Keratinocyte (primary cell): ENCODE data around the gene RUVBL2. TPM values are rescaled to one million over a fixed set of nuclear protein-coding genes. Genes with fewer than 3 reads are reported as not detected.
A peak's percentile ranks its signal among the peaks of the same experiment; 100 is the strongest.

Source experiments
- DNase-seq: peaks from one replicate; pipeline ENCODE4 v3.0.0-alpha.2; 2011; ENCODE audit warnings: low read depth, missing footprints, low spot score
- FAIRE-seq: peaks from 2 replicates; lab custom pipeline; 2011; peaks lifted over from hg19 to GRCh38; lab: Jason Lieb, UNC
- H2AFZ ChIP-seq: 2 replicates; pipeline ENCODE4 v1.6.0; 2012; ENCODE audit warnings: low read length, control low read depth, inconsistent platforms; ENCODE audit not compliant: control insufficient read depth
- H3K27ac ChIP-seq: 2 replicates; pipeline ENCODE4 v1.5.1; 2011; ENCODE audit warnings: low read length; ENCODE audit not compliant: control insufficient read depth, insufficient read depth
- H3K27me3 ChIP-seq: 3 replicates; pipeline ENCODE4 v1.6.0; 2011; ENCODE audit warnings: low read length; ENCODE audit not compliant: control insufficient read depth, insufficient read depth; ENCODE audit errors: extremely low read depth
- H3K36me3 ChIP-seq, 2 experiments: 2 replicates in 1 of 2; 3 replicates in 1 of 2; pipeline ENCODE4 v1.5.1; 2011; ENCODE audit warnings: low read length in 2 of 2, mild to moderate bottlenecking in 1 of 2; ENCODE audit not compliant: control insufficient read depth in 2 of 2, insufficient read depth in 2 of 2; ENCODE audit errors: extremely low read depth in 1 of 2
- H3K4me1 ChIP-seq: 3 replicates; pipeline ENCODE4 v1.5.1; 2011; ENCODE audit warnings: low read length; ENCODE audit not compliant: control insufficient read depth, insufficient read depth; ENCODE audit errors: extremely low read depth
- H3K4me2 ChIP-seq: 3 replicates; pipeline ENCODE4 v1.6.0; 2011; ENCODE audit warnings: low read depth, low read length; ENCODE audit not compliant: control insufficient read depth, insufficient read depth; ENCODE audit errors: extremely low read depth
- H3K4me3 ChIP-seq, 3 experiments: fragments of 200-600 bp in 1 of 3; sonication (generic) in 1 of 3; 2 replicates in 2 of 3; 3 replicates in 1 of 3; pipeline ENCODE4 v1.5.1; 2011 to 2016; ENCODE audit warnings: low read length in 3 of 3, mild to moderate bottlenecking in 3 of 3, control low read depth in 2 of 3, inconsistent platforms in 1 of 3, low read depth in 1 of 3, mixed read lengths in 1 of 3, mixed run types in 1 of 3, moderate library complexity in 1 of 3; ENCODE audit not compliant: control insufficient read depth in 2 of 3, insufficient read depth in 2 of 3; ENCODE audit errors: extremely low read depth in 1 of 3
- H3K79me2 ChIP-seq: 2 replicates; pipeline ENCODE4 v1.6.0; 2012; ENCODE audit warnings: low read length; ENCODE audit not compliant: control insufficient read depth, insufficient read depth
- H3K9ac ChIP-seq: 3 replicates; pipeline ENCODE4 v1.6.0; 2011; ENCODE audit warnings: low read length; ENCODE audit not compliant: control insufficient read depth, insufficient read depth; ENCODE audit errors: extremely low read depth
- H3K9me1 ChIP-seq: 3 replicates; pipeline ENCODE4 v1.6.0; 2011; ENCODE audit warnings: low read length; ENCODE audit not compliant: control insufficient read depth, insufficient read depth; ENCODE audit errors: extremely low read depth
- H3K9me3 ChIP-seq: 2 replicates; pipeline ENCODE4 v1.5.1; 2012; ENCODE audit warnings: low read depth, low read length; ENCODE audit not compliant: control insufficient read depth
- H4K20me1 ChIP-seq: 3 replicates; pipeline ENCODE4 v1.6.0; 2011; ENCODE audit warnings: low read length; ENCODE audit not compliant: control insufficient read depth, insufficient read depth; ENCODE audit errors: extremely low read depth
- CTCF ChIP-seq, 3 experiments: IDR thresholded peaks in 1 of 3; conservative IDR thresholded peaks in 1 of 3; optimal IDR thresholded peaks in 1 of 3; 2 replicates in 2 of 3; 3 replicates in 1 of 3; pipeline versions ENCODE3 to v1.5.1; 2011; ENCODE audit warnings: low read length in 3 of 3, mild to moderate bottlenecking in 3 of 3, moderate library complexity in 2 of 3, control low read depth in 1 of 3, inconsistent platforms in 1 of 3; ENCODE audit not compliant: insufficient read depth in 2 of 3; ENCODE audit errors: extremely low read depth in 1 of 3
- EZH2 ChIP-seq: IDR thresholded peaks from one replicate; pipeline ENCODE4 v1.6.1; 2012; ENCODE audit warnings: inconsistent platforms, mild to moderate bottlenecking, low read length, moderate library complexity
- dilution Hi-C: fragments of 300-500 bp; cut with MboI; formaldehyde crosslinking; loops from one replicate; pipeline ENCODE4 v1.7.0; 2020; ENCODE audit warnings: low sequenced_read_pairs; ENCODE audit not compliant: extremely low pct_ligation_motif_present
- polyA plus RNA-seq, 5 experiments: library from polyadenylated mRNA; depleted of rRNA in 3 of 5; stranded (reverse) in 3 of 5; stranded (forward) in 1 of 5; unstranded in 1 of 5; fragments of >200 nt; gene quantifications; 1 replicate in 1 of 5; 2 replicates in 3 of 5; 3 replicates in 1 of 5; pipeline versions ENCODE4 v1.2.1 to v1.2.3, GENCODE V29; 2011 to 2012; ENCODE audit warnings: missing spikeins in 2 of 5, low read depth in 1 of 5, low replicate concordance in 1 of 5
- small RNA-seq, 3 experiments: library from RNA; depleted of rRNA; stranded (forward); fragments of <200 nt; gene quantifications; one replicate each; pipeline ENCODE3, GENCODE V24; 2012; ENCODE audit warnings: low read depth in 3 of 3, low replicate concordance in 1 of 3; ENCODE audit not compliant: insufficient read length in 3 of 3

The RUVBL2 gene
- polyA plus RNA-seq, 1 donor (not counting 4 experiments of a cell fraction or from before 2014, with no cell fraction given) = 126 TPM

- H3K36me3 ChIP-seq = peaks cover 3 to 4% of the 10 kb centered on the region in 2 experiments
- peaks cover 19% of the 10 kb centered on the region for H3K27me3 ChIP-seq
- H4K20me1 ChIP-seq = no peaks in the 10 kb centered on the region
- H3K9me1 ChIP-seq = peaks cover 2% of the 10 kb centered on the region
- H3K9me3 ChIP-seq = no peaks in the 10 kb centered on the region
- peak within 1 kb of the TSS; percentile 56 to 85 (median 71) for H3K4me3 ChIP-seq
- H3K4me1 ChIP-seq = peaks cover 12% of the 10 kb centered on the region
- H3K79me2 ChIP-seq = no peaks in the 10 kb centered on the region
- H2AFZ ChIP-seq = no peak within 1 kb of the TSS
- H3K4me2 ChIP-seq = peak within 1 kb of the TSS; percentile 84
- peak within 1 kb of the TSS; percentile 70 for H3K9ac ChIP-seq
- FAIRE-seq (no peak), DNase-seq (no peak)
- TF ChIP-seq EZH2 (no peak), CTCF (optimal IDR thresholded peaks at IDR 0.05 in 1 of 3, IDR thresholded peaks at IDR 0.05 in 1 of 3, conservative IDR thresholded peaks at IDR 0.05 in 1 of 3; ENCODE audit: extremely low read depth in 1 of 3, insufficient read depth in 2 of 3, low read length in 3 of 3) (peak in 2 of 3 experiments; percentile 7 to 54)
- H3K27ac ChIP-seq = peak within 1 kb of the TSS; percentile 80
- dilution Hi-C loops = no loop called here
Measured at GRCh38 chr19:49064768-49065611, 71.3 kb downstream of the RUVBL2 start, which contains the start of gene NTF4. NTF4 (minus strand) TSS chr19:49064818; CDS start chr19:49061997, 2,821 bp downstream.

Small RNA genes within 50 kb of the gene (small RNA-seq; reads per million reads assigned to genes)
- gene MIR6798 = 0 reads per million in 3 experiments

Other genes with a start within 250 kb of the RUVBL2 start
- gene IZUMO1, start 247.0 kb upstream of the RUVBL2 start, polyA plus RNA-seq = 0.28 to 0.75 TPM (median 0.63 TPM) in 3 replicates
- gene FUT1, start 241.2 kb upstream of the RUVBL2 start, polyA plus RNA-seq = 3.2 to 5.3 TPM (median 3.7 TPM) in 3 replicates
- not detected in 3 replicates for gene FGF21, start 238.4 kb upstream of the RUVBL2 start, polyA plus RNA-seq
- 19.0 to 27.3 TPM (median 20.4 TPM) in 3 replicates for gene BCAT2, start 182.9 kb upstream of the RUVBL2 start, polyA plus RNA-seq
- 0.92 to 1.2 TPM (median 1.0 TPM) in 3 replicates for gene HSD17B14, start 157.4 kb upstream of the RUVBL2 start, polyA plus RNA-seq
- 1.2 to 2.2 TPM (median 1.8 TPM) in 3 replicates for gene PLEKHA4, start 125.3 kb upstream of the RUVBL2 start, polyA plus RNA-seq
- 23.6 to 36.6 TPM (median 32.5 TPM) in 3 replicates for gene PPP1R15A, start 121.5 kb upstream of the RUVBL2 start, polyA plus RNA-seq
- gene TULP2, start 95.1 kb upstream of the RUVBL2 start, polyA plus RNA-seq = not detected in 3 replicates
- 44.3 to 65.1 TPM (median 59.2 TPM) in 3 replicates for gene NUCB1, start 93.6 kb upstream of the RUVBL2 start, polyA plus RNA-seq
- gene DHDH, start 60.2 kb upstream of the RUVBL2 start, polyA plus RNA-seq = 0.45 to 1.8 TPM (median 0.52 TPM) in 3 replicates
- 75.3 to 139 TPM (median 113 TPM) in 3 replicates for gene BAX, start 39.0 kb upstream of the RUVBL2 start, polyA plus RNA-seq
- gene FTL, start 28.6 kb upstream of the RUVBL2 start, polyA plus RNA-seq = 805 to 2,115 TPM (median 838 TPM) in 3 replicates
- 46.5 to 61.9 TPM (median 58.6 TPM) in 3 replicates for gene GYS1, start 578 bp upstream of the RUVBL2 start, polyA plus RNA-seq
- 0.33 to 0.44 TPM in 2 of 3 replicates, not detected in the other for gene LHB, start 23.2 kb downstream of the RUVBL2 start, polyA plus RNA-seq
- not detected in 3 replicates for gene CGB3, start 30.4 kb downstream of the RUVBL2 start, polyA plus RNA-seq
- not detected in 3 replicates for gene CGB2, start 38.0 kb downstream of the RUVBL2 start, polyA plus RNA-seq
- gene CGB1, start 43.0 kb downstream of the RUVBL2 start, polyA plus RNA-seq = not detected in 3 replicates
- 0.20 to 0.24 TPM (median 0.21 TPM) in 3 replicates for gene CGB5, start 50.0 kb downstream of the RUVBL2 start, polyA plus RNA-seq
- not detected in 3 replicates for gene CGB8, start 55.2 kb downstream of the RUVBL2 start, polyA plus RNA-seq
- 0.92 to 4.1 TPM (median 1.2 TPM) in 3 replicates for gene CGB7, start 63.9 kb downstream of the RUVBL2 start, polyA plus RNA-seq
- gene NTF4, start 70.9 kb downstream of the RUVBL2 start, polyA plus RNA-seq = 5.5 to 14.4 TPM (median 8.3 TPM) in 3 replicates
- gene KCNA7, start 78.8 kb downstream of the RUVBL2 start, polyA plus RNA-seq = not detected in 3 replicates
- 116 to 186 TPM (median 149 TPM) in 3 replicates for gene SNRNP70, start 91.6 kb downstream of the RUVBL2 start, polyA plus RNA-seq
- 1.6 to 2.8 TPM (median 1.7 TPM) in 3 replicates for gene LIN7B, start 120.5 kb downstream of the RUVBL2 start, polyA plus RNA-seq
- 0.54 to 0.98 TPM (median 0.71 TPM) in 3 replicates for gene C19orf73, start 125.3 kb downstream of the RUVBL2 start, polyA plus RNA-seq
- gene PPFIA3, start 125.7 kb downstream of the RUVBL2 start, polyA plus RNA-seq = 3.0 to 3.4 TPM (median 3.1 TPM) in 3 replicates
- 0.03 to 0.08 TPM in 2 of 3 replicates, not detected in the other for gene HRC, start 161.5 kb downstream of the RUVBL2 start, polyA plus RNA-seq
- gene TRPM4, start 163.9 kb downstream of the RUVBL2 start, polyA plus RNA-seq = 16.1 to 23.3 TPM (median 16.1 TPM) in 3 replicates